ENCODE data around the gene ATP2B2. TPM values are rescaled to one million over a fixed set of nuclear protein-coding genes. Genes with fewer than 3 reads are reported as not detected.

The ATP2B2 gene
- total RNA-seq, 1 experiment from 2014 or later: not detected

GRCh38 chr3:10374311-10374710 lies 131.1 kb downstream of the ATP2B2 start:
- POLR2A ChIA-PET: interaction anchor here (0.7 kb wide), 1 partner anchor 14 kb away, joined by 3 read pairs; no protein-coding TSS in a partner anchor
- no TSS peak for BruUV-seq (replicated peaks)
- no peak for TF ChIP-seq CTCF (IDR thresholded peaks at IDR 0.05; ENCODE audit: unreplicated experiment)
- DNase-seq (ENCODE audit: unreplicated experiment): no peak
- CTCF ChIA-PET: no interaction called here
- Mint-ChIP-seq H3K4me3 (ENCODE audit: unreplicated experiment) (no peak overlapping the region), H3K9me3 (ENCODE audit: unreplicated experiment) (no peaks in the 10 kb centered on the region), H3K27me3 (ENCODE audit: insufficient read depth, unreplicated experiment) (peaks cover 16% of the 10 kb centered on the region), H3K27ac (ENCODE audit: low read depth, unreplicated experiment) (no peak overlapping the region), H3K4me1 (ENCODE audit: insufficient read depth, unreplicated experiment) (peaks cover 5% of the 10 kb centered on the region), H3K36me3 (ENCODE audit: insufficient read depth, unreplicated experiment) (no peaks in the 10 kb centered on the region)
- intact Hi-C loops (cut with micrococcal nuclease): no loop called here

- no TSS peak for BruUV-seq (replicated peaks)
- no peak overlapping the region for H3K27ac Mint-ChIP-seq (ENCODE audit: low read depth, unreplicated experiment)
- peaks cover 5% of the 10 kb centered on the region for H3K4me1 Mint-ChIP-seq (ENCODE audit: insufficient read depth, unreplicated experiment)
- CTCF ChIA-PET: no interaction called here
- intact Hi-C loops (cut with micrococcal nuclease): no loop called here
- no peak overlapping the region for H3K4me3 Mint-ChIP-seq (ENCODE audit: unreplicated experiment)
- no peaks in the 10 kb centered on the region for H3K9me3 Mint-ChIP-seq (ENCODE audit: unreplicated experiment)
- H3K27me3 Mint-ChIP-seq (ENCODE audit: insufficient read depth, unreplicated experiment): peaks cover 16% of the 10 kb centered on the region
- POLR2A ChIA-PET: interaction anchor here (0.7 kb wide), 1 partner anchor 44 kb away, joined by 3 read pairs; no protein-coding TSS in a partner anchor
- peak; percentile 63 for DNase-seq (ENCODE audit: unreplicated experiment)
- no peak for TF ChIP-seq CTCF (IDR thresholded peaks at IDR 0.05; ENCODE audit: unreplicated experiment)
- no peaks in the 10 kb centered on the region for H3K36me3 Mint-ChIP-seq (ENCODE audit: insufficient read depth, unreplicated experiment)
Observed at GRCh38 chr3:10373686-10374261, 131.6 kb downstream of the ATP2B2 start.

DNA sequence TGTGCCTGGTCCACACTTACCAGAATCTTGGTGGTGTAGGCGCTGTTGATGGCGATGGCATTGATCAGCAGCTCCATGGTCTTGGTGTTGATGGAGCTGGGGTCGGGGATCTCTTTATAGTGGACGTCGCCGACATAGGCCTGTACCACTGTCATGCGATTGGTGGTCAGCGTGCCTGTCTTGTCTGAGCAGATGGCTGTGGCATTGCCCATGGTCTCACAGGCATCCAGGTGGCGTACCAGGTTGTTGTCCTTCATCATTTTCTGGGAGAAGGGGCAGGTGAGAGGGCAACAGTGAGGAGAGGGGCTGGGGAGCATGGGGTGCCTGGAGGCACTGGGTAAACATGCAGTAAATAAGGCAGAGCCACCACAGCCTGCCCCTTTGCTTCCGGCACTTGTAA lies 133.6 kb downstream of the ATP2B2 start:
- Mint-ChIP-seq H3K4me3 (ENCODE audit: unreplicated experiment) (no peak overlapping the region), H3K27me3 (ENCODE audit: insufficient read depth, unreplicated experiment) (peaks cover 14% of the 10 kb centered on the region), H3K27ac (ENCODE audit: low read depth, unreplicated experiment) (no peak overlapping the region), H3K36me3 (ENCODE audit: insufficient read depth, unreplicated experiment) (no peaks in the 10 kb centered on the region), H3K9me3 (ENCODE audit: unreplicated experiment) (no peaks in the 10 kb centered on the region), H3K4me1 (ENCODE audit: insufficient read depth, unreplicated experiment) (peaks cover 5% of the 10 kb centered on the region)
- TF ChIP-seq CTCF (IDR thresholded peaks at IDR 0.05; ENCODE audit: unreplicated experiment): no peak
- no peak for DNase-seq (ENCODE audit: unreplicated experiment)
- ChIA-PET CTCF (interaction anchor here (0.5 kb wide), 1 partner anchor 61 kb away, joined by 3 read pairs; no protein-coding TSS in a partner anchor), POLR2A (no interaction called here)
- intact Hi-C loops (cut with micrococcal nuclease): no loop called here
- no TSS peak for BruUV-seq (replicated peaks)

DNA sequence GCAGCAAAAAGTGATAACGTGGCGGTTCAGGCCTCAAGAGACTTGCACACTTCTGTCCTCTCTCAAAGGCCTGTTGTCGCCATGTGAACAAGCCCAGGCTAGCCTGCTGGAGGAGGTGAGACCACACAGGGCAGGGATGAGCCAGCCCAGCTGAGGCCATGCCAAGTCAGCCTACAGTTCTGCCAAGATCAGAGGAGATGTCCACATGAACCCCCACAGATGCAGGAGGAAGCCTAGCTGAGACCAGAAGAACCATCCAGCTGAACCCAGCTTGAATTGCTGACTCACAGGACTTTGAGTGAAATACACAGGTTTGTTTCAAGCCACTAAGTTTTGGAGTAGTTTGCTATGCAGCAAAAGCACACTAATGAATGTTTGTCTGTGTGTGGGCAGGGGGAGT lies 134.2 kb downstream of the ATP2B2 start:
- intact Hi-C loops (cut with micrococcal nuclease): no loop called here
- H3K9me3 Mint-ChIP-seq (ENCODE audit: unreplicated experiment): no peaks in the 10 kb centered on the region
- TF ChIP-seq CTCF (IDR thresholded peaks at IDR 0.05; ENCODE audit: unreplicated experiment): no peak
- peak; percentile 77 for DNase-seq (ENCODE audit: unreplicated experiment)
- no peaks in the 10 kb centered on the region for H3K36me3 Mint-ChIP-seq (ENCODE audit: insufficient read depth, unreplicated experiment)
- POLR2A ChIA-PET: no interaction called here
- H3K4me3 Mint-ChIP-seq (ENCODE audit: unreplicated experiment): no peak overlapping the region
- CTCF ChIA-PET: interaction anchor here (0.5 kb wide), 1 partner anchor 62 kb away, joined by 3 read pairs; no protein-coding TSS in a partner anchor
- BruUV-seq (replicated peaks): no TSS peak
- H3K27ac Mint-ChIP-seq (ENCODE audit: low read depth, unreplicated experiment): no peak overlapping the region
- H3K4me1 Mint-ChIP-seq (ENCODE audit: insufficient read depth, unreplicated experiment): peaks cover 11% of the 10 kb centered on the region
- peaks cover 8% of the 10 kb centered on the region for H3K27me3 Mint-ChIP-seq (ENCODE audit: insufficient read depth, unreplicated experiment)
